ENCODE measurements around the gene DHRS11. TPM values are rescaled to one million over a fixed set of nuclear protein-coding genes. Genes with fewer than 3 reads are reported as not detected.

The DHRS11 gene
- 100 to 1,000 TPM; 147 to 191 TPM for total RNA-seq

GRCh38 chr17:36591434-36592315 is at the start of gene DHRS11:
TSS of gene DHRS11 (plus strand) at chr17:36591879. CDS start at chr17:36592010, 131 bp downstream.
- Histone ChIP-seq H3K9me3 (no peaks in the 10 kb centered on the region), H3K9ac (ENCODE audit: low read depth in 2 of 2, low read length in 2 of 2) (peak within 1 kb of the TSS; percentile 82 to 95), H3K27ac (peak within 1 kb of the TSS; percentile 71), H3K27me3 (no peaks in the 10 kb centered on the region), H3K36me3 (no peaks in the 10 kb centered on the region), H3K4me1 (no peaks in the 10 kb centered on the region), H3K4me3 (peak within 1 kb of the TSS; percentile 99)
- no peak for TF ChIP-seq CTCF (IDR thresholded peaks at IDR 0.05)
- peak; percentile 91 for DNase-seq
- intact Hi-C loops (cut with DNase I) = loop anchor here (5.0 kb wide), 1 partner anchor 44 kb away; no protein-coding TSS in a partner anchor

- intact Hi-C loops (cut with DNase I) = no loop called here
- Histone ChIP-seq H3K4me1 (peaks cover 13% of the 10 kb centered on the region), H3K9me3 (no peaks in the 10 kb centered on the region), H3K36me3 (no peaks in the 10 kb centered on the region), H3K27me3 (no peaks in the 10 kb centered on the region), H3K9ac (ENCODE audit: low read depth in 2 of 2, low read length in 2 of 2) (no peak overlapping the region), H3K4me3 (no peak overlapping the region), H3K27ac (no peak overlapping the region)
- DNase-seq = no peak
- no peak for TF ChIP-seq CTCF (IDR thresholded peaks at IDR 0.05)
Measured at GRCh38 chr17:36542755-36543154, 48.9 kb upstream of the DHRS11 start.

- intact Hi-C loops (cut with DNase I) = no loop called here
Measured at GRCh38 chr17:36544044-36544306, 47.7 kb upstream of the DHRS11 start.

GRCh38 chr17:36544307-36545076 is 47.2 kb upstream of the DHRS11 start, which contains the start of gene GGNBP2:
TSS of gene GGNBP2 (plus strand) at chr17:36544919. CDS start at chr17:36545725, 806 bp downstream.
- peak; percentile 93 for DNase-seq
- peaks cover 17% of the 10 kb centered on the region for H3K4me1 ChIP-seq
- peak within 1 kb of the TSS; percentile 97 to 100 for H3K9ac ChIP-seq (ENCODE audit: low read depth in 2 of 2, low read length in 2 of 2)
- no peak for TF ChIP-seq CTCF (IDR thresholded peaks at IDR 0.05)
- intact Hi-C loops (cut with DNase I) = loop anchor here (5.0 kb wide), 1 partner anchor 48 kb away; the partner anchor contains the start of gene DHRS11
- H3K27ac ChIP-seq = peak within 1 kb of the TSS; percentile 99
- H3K36me3 ChIP-seq = no peaks in the 10 kb centered on the region
- no peaks in the 10 kb centered on the region for H3K27me3 ChIP-seq
- H3K9me3 ChIP-seq = no peaks in the 10 kb centered on the region
- H3K4me3 ChIP-seq = peak within 1 kb of the TSS; percentile 95

More at GRCh38 chr17:36544044-36544306, 47.7 kb upstream of the DHRS11 start:
- no peaks in the 10 kb centered on the region for H3K36me3 ChIP-seq
- DNase-seq = no peak
- H3K27me3 ChIP-seq = no peaks in the 10 kb centered on the region
- H3K27ac ChIP-seq = peak overlapping the region; percentile 99
- no peak for TF ChIP-seq CTCF (IDR thresholded peaks at IDR 0.05)
- peaks cover 17% of the 10 kb centered on the region for H3K4me1 ChIP-seq
- H3K9ac ChIP-seq (ENCODE audit: low read depth in 2 of 2, low read length in 2 of 2) = peak overlapping the region; percentile 96 to 97
- H3K9me3 ChIP-seq = no peaks in the 10 kb centered on the region
- H3K4me3 ChIP-seq = peak overlapping the region; percentile 95

- peaks cover 17% of the 10 kb centered on the region for H3K4me1 ChIP-seq
- TF ChIP-seq CTCF (IDR thresholded peaks at IDR 0.05) = no peak
- peak overlapping the region; percentile 95 for H3K4me3 ChIP-seq
- peak overlapping the region; percentile 99 for H3K27ac ChIP-seq
- intact Hi-C loops (cut with DNase I) = loop anchor here (5.0 kb wide), 1 partner anchor 47 kb away; the partner anchor contains the start of gene DHRS11
- no peaks in the 10 kb centered on the region for H3K27me3 ChIP-seq
- H3K36me3 ChIP-seq = no peaks in the 10 kb centered on the region
- no peaks in the 10 kb centered on the region for H3K9me3 ChIP-seq
- peak overlapping the region; percentile 96 to 97 for H3K9ac ChIP-seq (ENCODE audit: low read depth in 2 of 2, low read length in 2 of 2)
- no peak for DNase-seq
Measured at GRCh38 chr17:36545077-36545464, 46.6 kb upstream of the DHRS11 start.
